Activated CD4-positive, CD25-positive, alpha-beta regulatory T cell (primary cell): ENCODE data around the gene PLPP2.

Experiments used
- DNase-seq, 4 experiments: peaks; one replicate each; lab custom pipeline; 2025; lab: John Stamatoyannopoulos, UW

The PLPP2 gene

GRCh38 chr19:293436-294110 lies 2.4 kb upstream of the PLPP2 start:
- no peak for DNase-seq

GRCh38 chr19:292951-293350 lies 1.7 kb upstream of the PLPP2 start:
- DNase-seq, result no peak

- no peak for DNase-seq
These were observed 1.2 kb upstream of the PLPP2 start for GRCh38 chr19:292281-292884.

GRCh38 chr19:291561-292280 lies 518 bp upstream of the PLPP2 start:
- no peak for DNase-seq

- DNase-seq, result peak in 1 of 4 experiments; percentile 15
These were observed 714 bp downstream of the PLPP2 start for GRCh38 chr19:290372-291005.

GRCh38 chr19:289651-290371 lies 1.4 kb downstream of the PLPP2 start:
- no peak for DNase-seq

- DNase-seq, result no peak
These were observed 2.3 kb downstream of the PLPP2 start for GRCh38 chr19:288911-289310.

- DNase-seq, result no peak
These were observed 3.8 kb downstream of the PLPP2 start for GRCh38 chr19:287381-287871.

- no peak for DNase-seq
These were observed 7.8 kb downstream of the PLPP2 start for GRCh38 chr19:283395-283794.

- no peak for DNase-seq
These were observed 8.7 kb downstream of the PLPP2 start for GRCh38 chr19:282501-282900.

GRCh38 chr19:281992-282391 lies 9.2 kb downstream of the PLPP2 start:
- DNase-seq, result no peak

GRCh38 chr19:281156-281853 lies 9.9 kb downstream of the PLPP2 start:
- DNase-seq, result no peak

GRCh38 chr19:280541-281009 lies 10.6 kb downstream of the PLPP2 start:
- DNase-seq, result no peak

- no peak for DNase-seq
These were observed 11.5 kb downstream of the PLPP2 start for GRCh38 chr19:279656-280055.

GRCh38 chr19:279231-279630 lies 12.0 kb downstream of the PLPP2 start:
- no peak for DNase-seq

GRCh38 chr19:277581-278165 lies 13.5 kb downstream of the PLPP2 start:
- DNase-seq, result no peak

GRCh38 chr19:277131-277530 lies 14.1 kb downstream of the PLPP2 start:
- DNase-seq, result no peak

- no peak for DNase-seq
These were observed 15.1 kb downstream of the PLPP2 start for GRCh38 chr19:275958-276646.

- no peak for DNase-seq
These were observed 16.2 kb downstream of the PLPP2 start for GRCh38 chr19:275000-275399.

- no peak for DNase-seq
These were observed 17.8 kb downstream of the PLPP2 start for GRCh38 chr19:273393-273792.
